IPS-11a (cell line): ENCODE data around the gene CCDC144A.
"Not testable (repeated sequence)": the region's sequence is repeated elsewhere in the genome, so short reads cannot be mapped to it uniquely, and the experiment has no call there.

ENCODE experiments used
- H3K4me3 ChIP-seq: one replicate; pipeline ENCODE4 v1.5.1; 2013; ENCODE audit warnings: low read depth, low read length, control low read depth

CCDC144A gene

DNA sequence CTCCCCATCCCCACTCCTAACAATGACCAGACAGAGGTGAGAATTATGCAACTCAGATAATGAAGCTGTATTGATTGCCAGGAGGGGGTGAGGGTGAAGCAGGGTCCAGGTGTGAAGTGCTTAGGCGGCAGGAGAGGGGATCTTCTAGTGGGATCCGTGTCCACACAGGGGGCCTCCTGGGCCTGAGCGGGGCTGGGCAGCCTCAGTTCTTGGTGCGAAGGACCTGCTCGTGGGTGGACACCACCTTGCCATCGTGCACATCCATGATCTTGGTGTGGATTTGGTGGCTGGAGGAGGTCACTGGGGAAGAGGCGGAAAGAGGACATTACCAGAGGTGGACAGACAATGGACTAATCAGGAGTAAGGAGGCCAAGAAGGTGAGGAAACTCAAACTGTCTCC, 127.9 kb downstream of the CCDC144A start:
- H3K4me3 ChIP-seq, result not testable (repeated sequence)

- no peak overlapping the region for H3K4me3 ChIP-seq
Observed at GRCh38 chr17:16818340-16818739, 128.3 kb downstream of the CCDC144A start.

GRCh38 chr17:16818821-16819683, 129.0 kb downstream of the CCDC144A start:
- H3K4me3 ChIP-seq, result no peak overlapping the region

DNA sequence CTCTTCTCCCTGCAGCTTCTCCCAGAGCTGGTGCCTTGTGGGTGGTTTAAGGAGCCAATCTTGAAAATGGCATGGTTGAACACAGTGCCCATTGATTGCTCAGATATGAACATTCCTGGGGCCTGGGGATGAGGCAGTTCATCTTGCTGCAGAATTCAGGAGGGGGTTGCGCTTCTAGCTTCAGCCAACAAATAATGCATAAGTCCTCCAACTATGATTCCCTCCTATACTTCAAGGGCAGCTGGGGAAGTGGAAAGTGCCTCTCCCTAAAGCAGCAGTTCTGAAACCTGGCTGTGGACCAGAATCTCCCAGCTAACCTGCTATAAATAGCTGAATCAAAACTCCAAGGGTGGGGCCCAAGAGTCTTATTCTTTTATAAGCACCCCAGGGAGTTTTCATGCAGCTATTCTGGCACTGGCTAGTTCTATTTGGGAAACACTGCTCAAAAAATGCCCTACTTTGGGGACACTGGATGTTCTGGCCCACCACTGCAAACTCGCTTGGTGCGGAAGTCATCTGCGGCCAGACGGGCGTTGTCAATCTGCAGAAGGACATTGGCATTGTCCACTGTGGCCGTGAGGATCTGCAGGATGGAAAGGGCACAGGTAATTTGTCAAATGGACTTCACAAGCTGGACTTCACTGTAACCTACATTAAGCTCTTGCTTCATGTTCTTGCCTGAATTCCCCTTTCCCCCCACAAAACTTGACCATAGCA, 130.3 kb downstream of the CCDC144A start:
- no peak overlapping the region for H3K4me3 ChIP-seq

DNA sequence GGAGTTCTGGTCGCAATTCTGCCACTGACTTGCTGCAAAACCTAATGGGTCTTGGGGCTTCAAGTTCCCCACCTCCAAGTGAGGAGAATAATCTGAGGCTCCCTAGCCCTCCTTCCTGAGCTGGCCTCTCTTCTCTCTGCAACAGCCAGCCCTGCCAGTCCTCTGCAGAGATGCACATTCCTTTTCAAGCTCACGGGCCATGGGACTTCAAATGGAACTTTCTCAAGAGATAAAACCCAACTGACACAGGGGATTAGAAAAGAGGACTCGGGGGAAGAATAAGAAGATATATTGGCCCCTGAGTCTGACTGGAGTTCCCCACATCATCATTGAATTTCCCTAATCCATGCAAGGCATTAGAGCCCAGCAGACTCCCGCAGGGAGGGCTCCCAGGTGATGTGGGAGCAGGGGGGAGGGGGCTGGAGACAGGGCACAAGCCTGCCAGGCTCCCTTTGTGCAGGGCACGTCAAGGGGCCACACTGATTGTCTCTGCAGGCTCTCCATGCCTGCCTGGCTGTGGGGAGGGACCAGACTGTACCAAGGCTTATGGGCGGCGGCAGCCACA, 131.0 kb downstream of the CCDC144A start:
- no peak overlapping the region for H3K4me3 ChIP-seq

DNA sequence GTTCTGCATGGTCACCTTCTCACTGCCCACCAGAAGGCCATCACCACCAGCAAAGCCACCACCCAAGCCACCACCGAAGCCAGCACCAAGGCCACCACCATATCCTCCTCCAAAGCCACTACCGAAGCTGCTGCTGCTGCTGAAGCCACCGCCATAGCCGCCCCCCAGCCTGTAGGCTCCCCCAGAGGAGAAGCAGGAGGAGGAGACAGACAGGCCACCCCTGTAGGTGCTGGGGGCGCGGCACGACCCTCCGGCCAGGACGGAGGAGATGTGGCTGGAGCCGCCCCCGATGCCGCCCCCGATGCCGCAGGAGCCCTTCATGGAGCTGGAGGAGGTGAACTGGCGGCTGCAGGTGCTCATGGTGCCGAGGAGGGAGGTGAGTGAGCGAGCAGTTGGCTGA, 132.1 kb downstream of the CCDC144A start:
- not testable (repeated sequence) for H3K4me3 ChIP-seq

DNA sequence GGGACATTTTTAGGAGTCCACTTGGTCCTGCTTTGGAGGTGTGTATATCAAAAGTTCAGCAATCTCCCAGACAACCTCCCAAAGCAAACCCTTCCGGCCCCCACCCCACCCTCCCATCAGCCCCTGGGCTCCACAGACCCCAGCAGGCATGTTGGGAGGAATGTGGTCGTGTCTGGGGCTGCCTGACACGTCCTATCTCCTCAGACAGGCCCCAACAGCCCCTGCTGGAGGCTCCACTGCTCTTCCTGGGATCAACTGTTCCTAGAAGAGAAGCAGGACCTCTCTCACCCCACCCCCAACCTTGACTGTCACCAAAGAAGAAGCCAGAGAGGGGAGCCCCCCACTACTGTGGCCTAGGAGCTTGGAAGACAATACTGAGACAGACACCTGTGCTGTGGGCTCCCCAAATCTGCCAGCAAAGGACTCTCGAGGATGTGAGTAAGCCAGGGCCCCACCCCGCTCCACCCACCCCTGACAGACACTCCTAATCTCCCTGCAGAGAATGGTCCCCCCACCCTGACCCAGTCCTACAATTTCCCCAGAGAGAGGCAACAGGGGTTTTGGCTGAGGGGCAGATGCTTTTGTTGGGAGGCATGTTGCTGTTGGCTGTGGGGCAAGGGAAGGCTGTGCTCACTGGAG, 133.8 kb downstream of the CCDC144A start:
- not testable (repeated sequence) for H3K4me3 ChIP-seq
